Measurements from ENCODE around the gene PKN1.

PKN1 gene

GRCh38 chr19:14407605-14408484 lies 25.3 kb upstream of the PKN1 start:
- DNase-seq = no peak

- no peak for DNase-seq
These were observed 24.5 kb upstream of the PKN1 start for GRCh38 chr19:14408491-14409145.

- DNase-seq = no peak
These were observed 23.7 kb upstream of the PKN1 start for GRCh38 chr19:14409146-14410023.

GRCh38 chr19:14410091-14411051 lies 22.7 kb upstream of the PKN1 start:
- DNase-seq = no peak

GRCh38 chr19:14411161-14411937 lies 21.8 kb upstream of the PKN1 start:
- DNase-seq = no peak

GRCh38 chr19:14411938-14412245 lies 21.2 kb upstream of the PKN1 start:
- no peak for DNase-seq

- no peak for DNase-seq
These were observed 20.6 kb upstream of the PKN1 start for GRCh38 chr19:14412324-14412995.

- no peak for DNase-seq
These were observed 20.0 kb upstream of the PKN1 start for GRCh38 chr19:14412996-14413692.

- no peak for DNase-seq
These were observed 19.4 kb upstream of the PKN1 start for GRCh38 chr19:14413693-14414181.

GRCh38 chr19:14414926-14415690 lies 18.0 kb upstream of the PKN1 start:
- no peak for DNase-seq

GRCh38 chr19:14416817-14417231 lies 16.3 kb upstream of the PKN1 start:
- no peak for DNase-seq

- no peak for DNase-seq
These were observed 14.3 kb upstream of the PKN1 start for GRCh38 chr19:14418856-14419105.

- peak; percentile 97 for DNase-seq
These were observed 13.8 kb upstream of the PKN1 start, which contains the start of gene DDX39A for GRCh38 chr19:14419106-14419813. TSS of gene DDX39A (minus strand) at chr19:14419341. CDS start at chr19:14413220, 6,121 bp downstream.

GRCh38 chr19:14425696-14426138 lies 7.4 kb upstream of the PKN1 start:
- DNase-seq = no peak

- DNase-seq = no peak
These were observed 5.6 kb upstream of the PKN1 start for GRCh38 chr19:14427461-14427860.

GRCh38 chr19:14428882-14429416 lies 4.2 kb upstream of the PKN1 start:
- no peak for DNase-seq

GRCh38 chr19:14430712-14431111 lies 2.4 kb upstream of the PKN1 start:
- no peak for DNase-seq
